HepG2 (cell line): ENCODE data around the gene KSR1. TPM values are rescaled to one million over a fixed set of nuclear protein-coding genes. Genes with fewer than 3 reads are reported as not detected.
A peak's percentile ranks its signal among the peaks of the same experiment; 100 is the strongest.

Experiments
- ATAC-seq: fragments of 200-7000 bp; cut with Tn5 transposase; 3 replicates; pipeline ENCODE4 v1.9.1; 2020; ENCODE audit warnings: mild to moderate bottlenecking, moderate library complexity
- BruUV-seq: library from RNA; stranded (reverse); fragments of 400-500 nt; replicated peaks from 2 replicates; lab custom pipeline; 2021; lab: Mats Ljungman, UMichigan
- CTCF ChIA-PET: fragments of 300-600 bp; formaldehyde crosslinking; extraction: SDS; loops from one replicate; lab custom pipeline; 2021; ENCODE audit warnings: low total read pairs, inconsistent platforms, low intra/inter-chr PET ratio; lab: Yijun Ruan, JAX
- POLR2A ChIA-PET: fragments of 350-600 bp; sonication (Branson Sonifier 250); formaldehyde crosslinking; loops from one replicate; lab custom pipeline; 2020; ENCODE audit warnings: antibody characterized with exemption, inconsistent platforms; lab: Yijun Ruan, JAX
- DNase-seq: peaks from one replicate; pipeline ENCODE4 v3.0.0-alpha.2; 2015; ENCODE audit warnings: low spot score
- FAIRE-seq: peaks from 3 replicates; lab custom pipeline; 2011; peaks lifted over from hg19 to GRCh38; lab: Jason Lieb, UNC
- H2AFZ ChIP-seq: one replicate; pipeline ENCODE4 v1.6.1; 2011; ENCODE audit warnings: low read length, inconsistent platforms
- H3K27ac ChIP-seq: fragments of 300-600 bp; 3 replicates; pipeline ENCODE4 v1.8.0; 2011; ENCODE audit warnings: mixed run types, mild to moderate bottlenecking, mixed read lengths, low read length, inconsistent platforms; ENCODE audit not compliant: insufficient read depth; ENCODE audit errors: extremely low read length
- H3K27me3 ChIP-seq, 2 experiments: fragments of 200-600 bp in 1 of 2; 2 replicates in 1 of 2; 3 replicates in 1 of 2; pipeline versions ENCODE4 v1.6.0 to v1.8.0; 2011; ENCODE audit warnings: low read length in 2 of 2, mild to moderate bottlenecking in 2 of 2, moderate library complexity in 2 of 2, inconsistent platforms in 1 of 2; ENCODE audit not compliant: insufficient read depth in 2 of 2, control insufficient read depth in 1 of 2
- H3K36me3 ChIP-seq, 2 experiments: fragments of 200-600 bp in 1 of 2; replicated peaks in 1 of 2; 2 replicates in 1 of 2; 3 replicates in 1 of 2; pipeline versions ENCODE4 v1.5.1 to v1.8.0; 2011; ENCODE audit warnings: low read length in 2 of 2, inconsistent platforms in 1 of 2; ENCODE audit not compliant: insufficient read depth in 2 of 2, control insufficient read depth in 1 of 2
- H3K4me1 ChIP-seq: 2 replicates; pipeline ENCODE4 v1.5.1; 2012; ENCODE audit warnings: low read length, inconsistent platforms; ENCODE audit not compliant: insufficient read depth
- H3K4me2 ChIP-seq: 2 replicates; pipeline ENCODE4 v1.6.0; 2011; ENCODE audit warnings: low read depth, low read length, inconsistent platforms
- H3K4me3 ChIP-seq, 3 experiments: fragments of 200-600 bp in 1 of 3; sonication (generic), shearing (Covaris generic) in 1 of 3; replicated peaks in 1 of 3; 2 replicates each; pipeline ENCODE4 v1.5.1; 2011 to 2016; ENCODE audit warnings: low read length in 3 of 3, inconsistent platforms in 2 of 3, low read depth in 2 of 3, mild to moderate bottlenecking in 2 of 3, control low read depth in 1 of 3, mixed read lengths in 1 of 3; ENCODE audit not compliant: insufficient read depth in 1 of 3
- H3K79me2 ChIP-seq: one replicate; pipeline ENCODE4 v1.6.1; 2011; ENCODE audit warnings: low read length, inconsistent platforms; ENCODE audit not compliant: insufficient read depth
- H3K9ac ChIP-seq: 2 replicates; pipeline ENCODE4 v1.6.0; 2011; ENCODE audit warnings: mild to moderate bottlenecking, low read depth, low read length, inconsistent platforms; ENCODE audit not compliant: insufficient read depth
- H3K9me3 ChIP-seq: 2 replicates; pipeline ENCODE4 v1.5.1; 2012; ENCODE audit warnings: mild to moderate bottlenecking, low read length
- H4K20me1 ChIP-seq: 2 replicates; pipeline ENCODE4 v1.6.0; 2011; ENCODE audit warnings: inconsistent platforms, mild to moderate bottlenecking, low read length, moderate library complexity; ENCODE audit not compliant: insufficient read depth
- AGO2 ChIP-seq: fragments of 200-400 bp; formaldehyde crosslinking; optimal IDR thresholded peaks from 2 replicates; pipeline ENCODE3; 2017; ENCODE audit warnings: mild to moderate bottlenecking, low read depth, low read length, moderate library complexity
- EZH2 ChIP-seq: conservative IDR thresholded peaks from 2 replicates; pipeline ENCODE4 v1.6.1; 2012; ENCODE audit warnings: mild to moderate bottlenecking, low read depth, low read length, moderate library complexity
- FOXK2 ChIP-seq: fragments of 450-650 bp; IDR thresholded peaks from 2 replicates; pipeline ENCODE4 v1.6.1; 2016
- HMG20B ChIP-seq: conservative IDR thresholded peaks from 2 replicates; pipeline ENCODE4 v1.6.1; 2016; ENCODE audit warnings: missing genetic modification reagents, missing compliant biosample characterization
- MEIS1 ChIP-seq: sonication (generic); formaldehyde crosslinking; IDR thresholded peaks from 2 replicates; pipeline ENCODE4 v1.9.0; 2021; ENCODE audit warnings: mild to moderate bottlenecking, missing genetic modification reagents, moderate library complexity, borderline replicate concordance
- NFATC3 ChIP-seq: sonication (generic); formaldehyde crosslinking; IDR thresholded peaks from 2 replicates; pipeline ENCODE4 v1.5.1; 2020; ENCODE audit warnings: mild to moderate bottlenecking, missing genetic modification reagents
- NFYB ChIP-seq: sonication (generic); formaldehyde crosslinking; IDR thresholded peaks from 2 replicates; pipeline ENCODE4 v1.4.0; 2020; ENCODE audit warnings: missing genetic modification reagents
- ONECUT2 ChIP-seq: sonication (generic); formaldehyde crosslinking; IDR thresholded peaks from 2 replicates; pipeline ENCODE4 v1.4.0; 2020; ENCODE audit warnings: missing genetic modification reagents
- SKI ChIP-seq: fragments of 450-650 bp; IDR thresholded peaks from one replicate; pipeline ENCODE4 v1.6.1; 2018; ENCODE audit warnings: mild to moderate bottlenecking; ENCODE audit not compliant: partially characterized antibody
- SUZ12 ChIP-seq: fragments of 150-350 bp; IDR thresholded peaks from 2 replicates; pipeline ENCODE4 v1.6.1; 2014; ENCODE audit warnings: low read depth, low read length
- TFAP4 ChIP-seq: sonication (generic); IDR thresholded peaks from 2 replicates; pipeline ENCODE4 v1.6.1; 2016; ENCODE audit warnings: low read depth, borderline replicate concordance
- ZFP36 ChIP-seq: fragments of 150-350 bp; IDR thresholded peaks from 2 replicates; pipeline ENCODE4 v1.6.1; 2018; ENCODE audit warnings: borderline replicate concordance, low read length, low read depth; ENCODE audit not compliant: partially characterized antibody
- ZFX ChIP-seq: sonication (generic); formaldehyde crosslinking; IDR thresholded peaks from 2 replicates; pipeline ENCODE4 v1.4.0; 2020; ENCODE audit warnings: mild to moderate bottlenecking, low read depth, missing genetic modification reagents, moderate library complexity
- ZKSCAN8 ChIP-seq: IDR thresholded peaks from 2 replicates; pipeline ENCODE4 v1.6.1; 2016; ENCODE audit warnings: borderline replicate concordance, missing genetic modification reagents, missing compliant biosample characterization
- ZNF431 ChIP-seq: sonication (generic); formaldehyde crosslinking; IDR thresholded peaks from 2 replicates; pipeline ENCODE4 v1.9.0; 2022; ENCODE audit warnings: missing genetic modification reagents, low read depth, mild to moderate bottlenecking, borderline replicate concordance
- ZNF737 ChIP-seq: sonication (generic); formaldehyde crosslinking; IDR thresholded peaks from 2 replicates; pipeline ENCODE4 v1.5.0; 2020; ENCODE audit warnings: missing genetic modification reagents, mild to moderate bottlenecking, borderline replicate concordance
- ZNF781 ChIP-seq: sonication (generic); formaldehyde crosslinking; IDR thresholded peaks from 2 replicates; pipeline ENCODE4 v1.5.1; 2020; ENCODE audit warnings: borderline replicate concordance, mild to moderate bottlenecking, missing genetic modification reagents; ENCODE audit errors: not compliant biosample characterization
- WGBS: methylation state at CpG from one replicate; pipeline ENCODE4 v1.1.6; 2017; ENCODE audit warnings: low lambda C conversion rate; 5-methylcytosine and 5-hydroxymethylcytosine counted together
- in situ Hi-C: cut with HindIII; loops from 2 replicates; pipeline ENCODE4 v1.10.0; 2017; ENCODE audit warnings: low pct_unique_long_range_greater_than_20kb; ENCODE audit not compliant: extremely low pct_ligation_motif_present
- intact Hi-C: fragments of 100-400 bp; cut with micrococcal nuclease; formaldehyde crosslinking; loops from one replicate; pipeline ENCODE4 v1.10.0; 2022; ENCODE audit not compliant: unreplicated experiment
- polyA plus RNA-seq, 8 experiments: library from polyadenylated mRNA; depleted of rRNA in 3 of 8; stranded (reverse) in 7 of 8; unstranded in 1 of 8; fragments of >200 nt; fragmentation: Illumina TruSeq in 4 of 8; extraction: Trizol in 4 of 8; gene quantifications; 2 replicates each; pipeline versions ENCODE4 v1.2.1 to v1.2.3, GENCODE V29; 2011 to 2016; ENCODE audit warnings: low read depth in 4 of 8, missing spikeins in 1 of 8, mixed read lengths in 1 of 8; ENCODE audit not compliant: insufficient read depth in 1 of 8
- total RNA-seq, 5 experiments: library from RNA; depleted of rRNA; stranded (reverse); fragments of >200 nt; fragmentation: Illumina TruSeq; extraction: Trizol; gene quantifications; 2 replicates each; pipeline ENCODE4 v1.2.3, GENCODE V29; 2016; ENCODE audit warnings: low read depth in 1 of 5
- TF ChIP-seq, protein P1 (sequence below): sonication (generic); formaldehyde crosslinking; IDR thresholded peaks from 2 replicates; pipeline ENCODE4 v1.5.1; 2020; ENCODE audit warnings: missing genetic modification reagents, mild to moderate bottlenecking, borderline replicate concordance
- TF ChIP-seq, protein P2 (sequence below): sonication (generic); formaldehyde crosslinking; IDR thresholded peaks from 2 replicates; pipeline ENCODE4 v1.4.0; 2020; ENCODE audit warnings: missing genetic modification reagents

Gene KSR1
- total and polyA plus RNA-seq, 2 of the 13 experiments (the other 11 are each of a cell fraction or from before 2014, with no cell fraction given), result 10.1 to 16.6 TPM

- no peaks in the 10 kb centered on the region for H3K9me3 ChIP-seq
- in situ Hi-C loops, result no loop called here
- peaks cover 27 to 48% of the 10 kb centered on the region in 2 experiments for H3K36me3 ChIP-seq
- no peaks in the 10 kb centered on the region for H3K4me1 ChIP-seq
- no peak for FAIRE-seq
- TSS peak; percentile 25 for BruUV-seq
- ChIA-PET POLR2A (interaction anchor here (1.2 to 2.2 kb wide), 2 partner anchors 104 to 106 kb away, joined by 3 to 8 read pairs; no protein-coding TSS in a partner anchor), CTCF (interaction anchor here (0.7 to 5.3 kb wide), 10 partner anchors 17 to 364 kb away, joined by 3 to 66 read pairs (median 7); partner anchors contain the start of gene KSR1)
- H3K27me3 ChIP-seq, result no peaks in the 10 kb centered on the region
- no peak for ATAC-seq
- no peak overlapping the region for H3K4me3 ChIP-seq
- H2AFZ ChIP-seq, result no peak overlapping the region
- no peak overlapping the region for H3K9ac ChIP-seq
- intact Hi-C loops, result loop anchor here (10.0 kb wide), 2 partner anchors 246 to 366 kb away; no protein-coding TSS in a partner anchor
- H3K4me2 ChIP-seq, result no peak overlapping the region
- 97% methylated on average over 8 of the region's 8 CpGs for WGBS
- no peak overlapping the region for H3K27ac ChIP-seq
- DNase-seq, result no peak
- H3K79me2 ChIP-seq, result no peaks in the 10 kb centered on the region
- peaks cover 4% of the 10 kb centered on the region; the same call in 1 of the 2 replicates for H4K20me1 ChIP-seq
- no peak for TF ChIP-seq FOXK2
- TF ChIP-seq, protein P1, sequence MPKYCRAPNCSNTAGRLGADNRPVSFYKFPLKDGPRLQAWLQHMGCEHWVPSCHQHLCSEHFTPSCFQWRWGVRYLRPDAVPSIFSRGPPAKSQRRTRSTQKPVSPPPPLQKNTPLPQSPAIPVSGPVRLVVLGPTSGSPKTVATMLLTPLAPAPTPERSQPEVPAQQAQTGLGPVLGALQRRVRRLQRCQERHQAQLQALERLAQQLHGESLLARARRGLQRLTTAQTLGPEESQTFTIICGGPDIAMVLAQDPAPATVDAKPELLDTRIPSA (CRISPR knock-in tag), result no peak
- no peak for TF ChIP-seq SUZ12
- no peak for TF ChIP-seq MEIS1
- TF ChIP-seq AGO2, result no peak
- no peak for TF ChIP-seq ZFP36
- TF ChIP-seq ZFX (CRISPR knock-in tag), result no peak
- no peak for TF ChIP-seq EZH2
- no peak for TF ChIP-seq NFYB (CRISPR knock-in tag)
- TF ChIP-seq ZNF781 (CRISPR knock-in tag), result no peak
- TF ChIP-seq, protein P2, sequence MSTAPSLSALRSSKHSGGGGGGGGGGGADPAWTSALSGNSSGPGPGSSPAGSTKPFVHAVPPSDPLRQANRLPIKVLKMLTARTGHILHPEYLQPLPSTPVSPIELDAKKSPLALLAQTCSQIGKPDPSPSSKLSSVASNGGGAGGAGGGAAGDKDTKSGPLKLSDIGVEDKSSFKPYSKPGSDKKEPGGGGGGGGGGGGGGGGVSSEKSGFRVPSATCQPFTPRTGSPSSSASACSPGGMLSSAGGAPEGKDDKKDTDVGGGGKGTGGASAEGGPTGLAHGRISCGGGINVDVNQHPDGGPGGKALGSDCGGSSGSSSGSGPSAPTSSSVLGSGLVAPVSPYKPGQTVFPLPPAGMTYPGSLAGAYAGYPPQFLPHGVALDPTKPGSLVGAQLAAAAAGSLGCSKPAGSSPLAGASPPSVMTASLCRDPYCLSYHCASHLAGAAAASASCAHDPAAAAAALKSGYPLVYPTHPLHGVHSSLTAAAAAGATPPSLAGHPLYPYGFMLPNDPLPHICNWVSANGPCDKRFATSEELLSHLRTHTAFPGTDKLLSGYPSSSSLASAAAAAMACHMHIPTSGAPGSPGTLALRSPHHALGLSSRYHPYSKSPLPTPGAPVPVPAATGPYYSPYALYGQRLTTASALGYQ (CRISPR knock-in tag), result no peak
- TF ChIP-seq ZKSCAN8 (CRISPR knock-in tag), result no peak
- no peak for TF ChIP-seq SKI
- no peak for TF ChIP-seq ZNF431 (CRISPR knock-in tag)
- no peak for TF ChIP-seq TFAP4
- no peak for TF ChIP-seq NFATC3
- no peak for TF ChIP-seq HMG20B (CRISPR knock-in tag)
- TF ChIP-seq ZNF737, result no peak
- no peak for TF ChIP-seq ONECUT2 (CRISPR knock-in tag)
These were observed 144.2 kb downstream of the KSR1 start for GRCh38 chr17:27600471-27600870.
